ENCODE measurements around the gene CNOT8.
A peak's percentile ranks its signal among the peaks of the same experiment; 100 is the strongest.

DNA sequence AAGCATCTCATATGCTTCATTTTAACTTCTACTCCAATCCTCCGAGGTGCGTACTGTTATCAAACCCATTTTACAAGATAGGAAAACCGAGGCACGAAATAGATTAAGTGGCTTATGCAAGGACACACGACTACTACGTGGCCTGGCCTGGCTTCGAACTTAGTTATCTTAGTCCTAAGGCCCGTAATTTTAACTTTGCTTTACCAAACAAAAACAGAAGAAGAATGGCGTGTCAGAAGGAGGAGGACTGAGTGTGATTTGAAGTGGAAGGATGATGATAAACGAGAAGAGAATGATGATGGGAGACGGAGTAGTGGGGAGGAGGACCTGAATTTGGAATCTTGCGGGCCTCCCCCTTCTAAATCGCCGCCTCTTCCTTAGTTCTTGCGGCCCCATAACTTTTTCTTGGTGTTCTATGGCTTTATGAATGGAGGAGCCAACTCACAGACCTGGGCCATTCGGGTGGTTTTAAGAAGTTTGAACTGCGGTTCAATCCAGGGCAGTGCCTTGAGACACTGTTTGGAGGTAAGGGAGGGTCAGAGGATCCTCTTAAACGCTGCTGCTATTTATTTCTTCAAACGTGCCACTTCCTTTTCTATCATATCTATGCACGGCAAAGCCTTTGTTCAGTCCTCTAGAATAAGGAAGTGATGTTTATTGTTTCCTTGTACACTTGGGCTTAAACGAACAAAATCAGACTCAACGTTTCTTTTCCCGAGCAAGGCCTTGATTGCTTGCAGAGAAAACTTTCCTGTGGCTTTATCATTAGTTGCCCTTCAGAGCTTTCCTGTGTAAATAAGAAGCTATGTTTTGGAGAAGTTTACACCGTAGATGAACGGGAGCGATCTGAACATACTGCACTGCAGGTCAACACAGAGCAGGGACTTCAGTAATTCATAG is 795 bp downstream of the CNOT8 start:
- TF ChIP-seq, protein P1, sequence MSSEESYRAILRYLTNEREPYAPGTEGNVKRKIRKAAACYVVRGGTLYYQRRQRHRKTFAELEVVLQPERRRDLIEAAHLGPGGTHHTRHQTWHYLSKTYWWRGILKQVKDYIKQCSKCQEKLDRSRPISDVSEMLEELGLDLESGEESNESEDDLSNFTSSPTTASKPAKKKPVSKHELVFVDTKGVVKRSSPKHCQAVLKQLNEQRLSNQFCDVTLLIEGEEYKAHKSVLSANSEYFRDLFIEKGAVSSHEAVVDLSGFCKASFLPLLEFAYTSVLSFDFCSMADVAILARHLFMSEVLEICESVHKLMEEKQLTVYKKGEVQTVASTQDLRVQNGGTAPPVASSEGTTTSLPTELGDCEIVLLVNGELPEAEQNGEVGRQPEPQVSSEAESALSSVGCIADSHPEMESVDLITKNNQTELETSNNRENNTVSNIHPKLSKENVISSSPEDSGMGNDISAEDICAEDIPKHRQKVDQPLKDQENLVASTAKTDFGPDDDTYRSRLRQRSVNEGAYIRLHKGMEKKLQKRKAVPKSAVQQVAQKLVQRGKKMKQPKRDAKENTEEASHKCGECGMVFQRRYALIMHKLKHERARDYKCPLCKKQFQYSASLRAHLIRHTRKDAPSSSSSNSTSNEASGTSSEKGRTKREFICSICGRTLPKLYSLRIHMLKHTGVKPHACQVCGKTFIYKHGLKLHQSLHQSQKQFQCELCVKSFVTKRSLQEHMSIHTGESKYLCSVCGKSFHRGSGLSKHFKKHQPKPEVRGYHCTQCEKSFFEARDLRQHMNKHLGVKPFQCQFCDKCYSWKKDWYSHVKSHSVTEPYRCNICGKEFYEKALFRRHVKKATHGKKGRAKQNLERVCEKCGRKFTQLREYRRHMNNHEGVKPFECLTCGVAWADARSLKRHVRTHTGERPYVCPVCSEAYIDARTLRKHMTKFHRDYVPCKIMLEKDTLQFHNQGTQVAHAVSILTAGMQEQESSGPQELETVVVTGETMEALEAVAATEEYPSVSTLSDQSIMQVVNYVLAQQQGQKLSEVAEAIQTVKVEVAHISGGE (CRISPR knock-in tag; IDR thresholded peaks at IDR 0.05): no peak
- 0 out of 2 replicates have a peak, but pooled peaks have one; percentile 31 for TF ChIP-seq ZNF24 (IDR thresholded peaks at IDR 0.05)
- TF ChIP-seq, protein P2, sequence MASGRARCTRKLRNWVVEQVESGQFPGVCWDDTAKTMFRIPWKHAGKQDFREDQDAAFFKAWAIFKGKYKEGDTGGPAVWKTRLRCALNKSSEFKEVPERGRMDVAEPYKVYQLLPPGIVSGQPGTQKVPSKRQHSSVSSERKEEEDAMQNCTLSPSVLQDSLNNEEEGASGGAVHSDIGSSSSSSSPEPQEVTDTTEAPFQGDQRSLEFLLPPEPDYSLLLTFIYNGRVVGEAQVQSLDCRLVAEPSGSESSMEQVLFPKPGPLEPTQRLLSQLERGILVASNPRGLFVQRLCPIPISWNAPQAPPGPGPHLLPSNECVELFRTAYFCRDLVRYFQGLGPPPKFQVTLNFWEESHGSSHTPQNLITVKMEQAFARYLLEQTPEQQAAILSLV (tag; IDR thresholded peaks at IDR 0.05): no peak
- TF ChIP-seq ZNF232 (CRISPR knock-in tag; IDR thresholded peaks at IDR 0.05): no peak
- no peak for TF ChIP-seq HMG20B (CRISPR knock-in tag; IDR thresholded peaks at IDR 0.05)
- TF ChIP-seq, protein P3, sequence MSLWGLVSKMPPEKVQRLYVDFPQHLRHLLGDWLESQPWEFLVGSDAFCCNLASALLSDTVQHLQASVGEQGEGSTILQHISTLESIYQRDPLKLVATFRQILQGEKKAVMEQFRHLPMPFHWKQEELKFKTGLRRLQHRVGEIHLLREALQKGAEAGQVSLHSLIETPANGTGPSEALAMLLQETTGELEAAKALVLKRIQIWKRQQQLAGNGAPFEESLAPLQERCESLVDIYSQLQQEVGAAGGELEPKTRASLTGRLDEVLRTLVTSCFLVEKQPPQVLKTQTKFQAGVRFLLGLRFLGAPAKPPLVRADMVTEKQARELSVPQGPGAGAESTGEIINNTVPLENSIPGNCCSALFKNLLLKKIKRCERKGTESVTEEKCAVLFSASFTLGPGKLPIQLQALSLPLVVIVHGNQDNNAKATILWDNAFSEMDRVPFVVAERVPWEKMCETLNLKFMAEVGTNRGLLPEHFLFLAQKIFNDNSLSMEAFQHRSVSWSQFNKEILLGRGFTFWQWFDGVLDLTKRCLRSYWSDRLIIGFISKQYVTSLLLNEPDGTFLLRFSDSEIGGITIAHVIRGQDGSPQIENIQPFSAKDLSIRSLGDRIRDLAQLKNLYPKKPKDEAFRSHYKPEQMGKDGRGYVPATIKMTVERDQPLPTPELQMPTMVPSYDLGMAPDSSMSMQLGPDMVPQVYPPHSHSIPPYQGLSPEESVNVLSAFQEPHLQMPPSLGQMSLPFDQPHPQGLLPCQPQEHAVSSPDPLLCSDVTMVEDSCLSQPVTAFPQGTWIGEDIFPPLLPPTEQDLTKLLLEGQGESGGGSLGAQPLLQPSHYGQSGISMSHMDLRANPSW (CRISPR knock-in tag; IDR thresholded peaks at IDR 0.05): no peak
- TF ChIP-seq GATAD2B (IDR thresholded peaks at IDR 0.05; ENCODE audit: borderline replicate concordance): no peak
- no peak for TF ChIP-seq NFYB (IDR thresholded peaks at IDR 0.05; ENCODE audit: extremely low read depth, insufficient read length)
- TF ChIP-seq, protein P4, sequence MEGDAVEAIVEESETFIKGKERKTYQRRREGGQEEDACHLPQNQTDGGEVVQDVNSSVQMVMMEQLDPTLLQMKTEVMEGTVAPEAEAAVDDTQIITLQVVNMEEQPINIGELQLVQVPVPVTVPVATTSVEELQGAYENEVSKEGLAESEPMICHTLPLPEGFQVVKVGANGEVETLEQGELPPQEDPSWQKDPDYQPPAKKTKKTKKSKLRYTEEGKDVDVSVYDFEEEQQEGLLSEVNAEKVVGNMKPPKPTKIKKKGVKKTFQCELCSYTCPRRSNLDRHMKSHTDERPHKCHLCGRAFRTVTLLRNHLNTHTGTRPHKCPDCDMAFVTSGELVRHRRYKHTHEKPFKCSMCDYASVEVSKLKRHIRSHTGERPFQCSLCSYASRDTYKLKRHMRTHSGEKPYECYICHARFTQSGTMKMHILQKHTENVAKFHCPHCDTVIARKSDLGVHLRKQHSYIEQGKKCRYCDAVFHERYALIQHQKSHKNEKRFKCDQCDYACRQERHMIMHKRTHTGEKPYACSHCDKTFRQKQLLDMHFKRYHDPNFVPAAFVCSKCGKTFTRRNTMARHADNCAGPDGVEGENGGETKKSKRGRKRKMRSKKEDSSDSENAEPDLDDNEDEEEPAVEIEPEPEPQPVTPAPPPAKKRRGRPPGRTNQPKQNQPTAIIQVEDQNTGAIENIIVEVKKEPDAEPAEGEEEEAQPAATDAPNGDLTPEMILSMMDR (IDR thresholded peaks at IDR 0.05 in 2 of 3, conservative IDR thresholded peaks at IDR 0.05 in 1 of 3; ENCODE audit: insufficient read depth in 2 of 3, low read depth in 1 of 3, low read length in 3 of 3): no peak
- TF ChIP-seq ZC3H4 (CRISPR knock-in tag; IDR thresholded peaks at IDR 0.05; ENCODE audit: borderline replicate concordance): no peak
- TF ChIP-seq MYNN (IDR thresholded peaks at IDR 0.05): no peak
- no peak for TF ChIP-seq MYNN (CRISPR knock-in tag; IDR thresholded peaks at IDR 0.05)
- TF ChIP-seq POLR2AphosphoS5 (IDR thresholded peaks at IDR 0.05; ENCODE audit: control insufficient read depth, insufficient read depth, low read depth, low read length): no peak
- TF ChIP-seq NR1H2 (CRISPR knock-in tag; IDR thresholded peaks at IDR 0.05): no peak
